ENCODE data around the gene C19orf81.

The C19orf81 gene

DNA sequence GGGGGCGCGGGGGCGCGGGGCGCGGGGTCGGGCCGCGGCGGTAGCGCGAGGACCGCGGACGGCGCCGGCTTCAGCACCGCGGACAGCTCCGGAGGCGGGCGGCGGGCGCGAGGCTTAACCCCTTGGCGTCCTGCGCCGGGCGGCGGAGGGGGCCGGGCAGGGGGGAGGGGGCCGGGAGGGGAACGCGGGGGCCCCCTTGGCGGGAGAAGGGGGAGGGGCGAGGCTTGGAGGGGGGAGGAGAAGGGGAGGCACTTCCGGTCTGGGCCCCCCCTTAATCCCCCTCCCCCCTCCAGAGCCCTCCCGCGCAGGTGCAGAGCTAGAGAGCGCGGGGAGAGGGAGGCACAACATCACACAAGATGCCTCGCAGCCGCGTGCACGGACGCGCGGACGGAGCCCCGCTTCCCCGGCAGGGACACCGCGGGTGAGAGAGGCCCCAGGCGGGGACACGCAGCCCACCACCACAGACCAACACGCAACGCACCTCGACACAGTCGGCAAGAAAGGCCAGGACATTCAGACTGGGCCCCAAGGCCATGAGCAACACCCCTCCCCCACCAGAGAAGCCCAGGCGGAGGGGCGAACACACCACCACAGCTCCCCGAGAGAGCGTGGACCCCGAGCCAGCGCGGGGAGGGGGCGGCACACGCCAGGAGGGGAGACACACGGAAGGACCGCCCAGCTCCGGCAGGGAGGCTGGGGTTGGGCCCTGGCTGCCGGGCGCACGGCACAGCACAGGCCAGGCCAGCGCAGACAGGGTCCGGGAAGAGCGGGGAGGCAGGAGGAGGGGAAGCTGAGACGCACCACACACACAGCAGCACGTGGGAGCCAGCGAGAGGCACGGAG lies 46.2 kb downstream of the C19orf81 start:
- no peaks in the 10 kb centered on the region for H3K4me1 Mint-ChIP-seq (ENCODE audit: low read depth)
- H3K27me3 Mint-ChIP-seq: peaks cover 73% of the 10 kb centered on the region
- intact Hi-C loops (cut with micrococcal nuclease): no loop called here
- H3K27ac Mint-ChIP-seq: no peak overlapping the region
- H3K4me3 Mint-ChIP-seq: no peak overlapping the region
- no peaks in the 10 kb centered on the region for H3K36me3 Mint-ChIP-seq (ENCODE audit: low read depth)
- H3K9me3 Mint-ChIP-seq: no peaks in the 10 kb centered on the region

DNA sequence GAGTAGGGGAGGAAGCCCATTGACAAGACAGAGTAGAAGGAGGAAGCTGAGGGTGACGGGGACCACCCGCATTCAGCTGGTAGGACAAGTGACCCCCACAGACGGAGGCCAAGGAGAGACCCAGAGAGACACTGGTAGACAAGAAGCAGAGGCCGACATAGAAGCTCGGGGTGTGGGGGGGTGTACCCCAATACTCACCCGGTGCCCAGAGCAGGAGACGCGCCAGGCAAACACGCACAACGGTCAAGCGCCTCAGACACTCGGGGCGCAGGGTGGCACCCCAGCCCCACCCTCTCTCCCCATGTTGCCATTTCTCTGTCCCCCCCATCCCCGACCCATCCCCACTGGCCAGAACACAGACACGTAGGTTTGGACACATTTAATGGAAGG lies 46.8 kb downstream of the C19orf81 start:
- Mint-ChIP-seq H3K9me3 (no peaks in the 10 kb centered on the region), H3K27me3 (peaks cover 67% of the 10 kb centered on the region), H3K4me1 (ENCODE audit: low read depth) (no peaks in the 10 kb centered on the region), H3K27ac (no peak overlapping the region), H3K36me3 (ENCODE audit: low read depth) (no peaks in the 10 kb centered on the region), H3K4me3 (no peak overlapping the region)
- intact Hi-C loops (cut with micrococcal nuclease): no loop called here

DNA sequence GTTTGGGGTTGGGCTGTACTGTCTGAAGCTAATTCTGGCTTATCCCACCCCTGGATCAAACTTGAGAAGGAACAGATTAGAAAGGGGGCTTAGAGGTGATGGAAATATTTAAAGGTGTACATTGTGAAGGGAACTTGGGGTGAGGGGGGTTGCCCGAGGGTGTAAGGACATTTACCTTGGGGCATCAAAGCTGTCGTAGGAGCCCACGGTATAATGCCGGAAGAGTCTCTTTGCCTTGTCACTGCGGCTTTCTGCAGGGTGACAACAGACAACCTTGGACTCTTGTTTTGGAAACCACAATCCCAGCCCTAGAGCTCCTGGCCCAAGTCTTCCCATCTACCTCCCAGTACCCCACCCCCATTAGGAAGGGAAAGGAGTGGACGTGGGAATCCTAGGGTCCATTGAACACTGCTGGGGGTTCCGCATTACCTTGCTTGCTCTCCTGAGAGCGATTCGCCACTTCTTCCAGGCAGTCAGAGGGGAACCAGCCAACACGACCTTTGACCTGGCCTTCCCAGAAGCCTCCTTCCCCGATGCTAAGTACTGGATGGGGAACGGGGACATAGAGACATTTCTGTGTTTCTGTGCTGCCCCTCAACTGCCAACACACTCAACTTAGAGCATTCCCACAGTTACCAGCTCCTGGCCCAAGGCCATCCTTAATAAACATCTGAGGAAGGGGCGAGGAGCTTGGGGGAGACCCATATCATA lies 48.3 kb downstream of the C19orf81 start:
- no peaks in the 10 kb centered on the region for H3K4me1 Mint-ChIP-seq (ENCODE audit: low read depth)
- peaks cover 61% of the 10 kb centered on the region for H3K27me3 Mint-ChIP-seq
- H3K36me3 Mint-ChIP-seq (ENCODE audit: low read depth): no peaks in the 10 kb centered on the region

DNA sequence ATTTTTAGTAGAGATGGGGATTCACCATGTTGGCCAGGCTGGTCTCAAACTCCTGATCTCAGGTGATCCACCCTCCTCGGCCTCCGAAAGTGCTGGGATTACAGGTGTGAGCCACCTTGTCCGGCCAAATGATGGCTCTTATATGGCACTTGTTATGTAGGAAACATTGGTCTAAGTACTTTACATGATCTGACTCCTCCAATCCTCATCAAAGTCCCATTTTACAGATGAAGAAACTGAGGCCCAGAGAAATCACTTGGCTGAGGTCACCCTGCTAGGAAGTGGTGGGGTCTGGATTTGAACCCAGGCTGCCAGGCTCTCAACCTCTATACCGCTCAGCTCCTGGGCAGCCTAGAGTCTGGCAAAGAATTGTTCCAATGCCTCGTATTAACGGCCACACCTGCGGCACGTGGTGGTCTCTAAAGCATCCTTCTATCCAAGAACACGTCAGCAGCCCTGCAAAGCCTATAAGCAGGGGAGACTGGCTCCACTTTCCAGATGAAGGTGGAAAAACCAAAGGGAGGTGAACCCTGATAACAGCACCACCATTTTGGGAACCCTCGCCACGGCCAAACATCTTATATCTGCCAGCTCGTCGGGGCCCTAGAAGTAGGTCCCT lies 52.2 kb downstream of the C19orf81 start:
- no peaks in the 10 kb centered on the region for H3K36me3 Mint-ChIP-seq (ENCODE audit: low read depth)
- H3K27ac Mint-ChIP-seq: no peak overlapping the region
- no peak overlapping the region for H3K4me3 Mint-ChIP-seq
- no peaks in the 10 kb centered on the region for H3K9me3 Mint-ChIP-seq
- peaks cover 57% of the 10 kb centered on the region for H3K27me3 Mint-ChIP-seq
- intact Hi-C loops (cut with micrococcal nuclease): no loop called here
- H3K4me1 Mint-ChIP-seq (ENCODE audit: low read depth): peaks cover 6% of the 10 kb centered on the region

More for the DNA sequence above, 48.3 kb downstream of the C19orf81 start:
- no peak overlapping the region for H3K27ac Mint-ChIP-seq
- intact Hi-C loops (cut with micrococcal nuclease): no loop called here
- no peak overlapping the region for H3K4me3 Mint-ChIP-seq
- no peaks in the 10 kb centered on the region for H3K9me3 Mint-ChIP-seq

DNA sequence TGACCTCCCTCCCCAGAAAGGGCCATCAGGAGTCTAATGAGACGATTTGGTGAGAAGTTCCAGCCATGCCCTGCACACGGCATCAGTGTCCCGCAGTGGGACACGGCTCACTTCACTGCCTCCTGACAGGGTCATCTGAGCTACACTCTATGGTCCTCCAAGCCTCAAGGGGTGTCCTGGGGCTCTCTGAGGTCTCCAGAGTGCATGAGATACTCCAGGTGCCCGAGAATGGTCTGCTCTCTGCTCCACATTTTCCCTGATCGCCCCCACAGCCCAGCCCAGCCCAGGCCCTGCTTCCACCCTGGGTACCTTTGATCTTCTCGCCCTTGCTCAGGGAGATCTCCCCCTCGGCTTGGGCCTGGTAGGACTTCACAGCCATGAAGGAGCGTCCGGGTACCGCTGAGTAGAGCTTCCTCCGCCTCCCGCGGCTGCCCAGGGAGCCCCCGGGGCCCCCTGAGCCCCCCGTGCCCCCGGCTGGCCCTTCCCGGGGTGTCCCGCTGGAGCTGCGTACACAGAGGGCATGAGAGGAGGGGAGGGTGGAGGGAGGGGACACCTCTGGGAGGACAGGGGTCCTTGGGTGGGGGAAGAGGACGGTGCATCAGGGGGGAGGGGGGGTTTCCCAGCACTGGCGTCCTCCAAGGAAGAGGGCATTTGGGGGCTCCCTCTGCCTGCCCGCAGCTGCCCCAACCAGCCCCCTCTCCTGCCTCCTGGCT lies 53.1 kb downstream of the C19orf81 start:
- H3K36me3 Mint-ChIP-seq (ENCODE audit: low read depth): no peaks in the 10 kb centered on the region
- peaks cover 50% of the 10 kb centered on the region for H3K27me3 Mint-ChIP-seq
- no peaks in the 10 kb centered on the region for H3K9me3 Mint-ChIP-seq
- intact Hi-C loops (cut with micrococcal nuclease): no loop called here
- H3K4me1 Mint-ChIP-seq (ENCODE audit: low read depth): peaks cover 6% of the 10 kb centered on the region
- no peak overlapping the region for H3K27ac Mint-ChIP-seq
- no peak overlapping the region for H3K4me3 Mint-ChIP-seq

DNA sequence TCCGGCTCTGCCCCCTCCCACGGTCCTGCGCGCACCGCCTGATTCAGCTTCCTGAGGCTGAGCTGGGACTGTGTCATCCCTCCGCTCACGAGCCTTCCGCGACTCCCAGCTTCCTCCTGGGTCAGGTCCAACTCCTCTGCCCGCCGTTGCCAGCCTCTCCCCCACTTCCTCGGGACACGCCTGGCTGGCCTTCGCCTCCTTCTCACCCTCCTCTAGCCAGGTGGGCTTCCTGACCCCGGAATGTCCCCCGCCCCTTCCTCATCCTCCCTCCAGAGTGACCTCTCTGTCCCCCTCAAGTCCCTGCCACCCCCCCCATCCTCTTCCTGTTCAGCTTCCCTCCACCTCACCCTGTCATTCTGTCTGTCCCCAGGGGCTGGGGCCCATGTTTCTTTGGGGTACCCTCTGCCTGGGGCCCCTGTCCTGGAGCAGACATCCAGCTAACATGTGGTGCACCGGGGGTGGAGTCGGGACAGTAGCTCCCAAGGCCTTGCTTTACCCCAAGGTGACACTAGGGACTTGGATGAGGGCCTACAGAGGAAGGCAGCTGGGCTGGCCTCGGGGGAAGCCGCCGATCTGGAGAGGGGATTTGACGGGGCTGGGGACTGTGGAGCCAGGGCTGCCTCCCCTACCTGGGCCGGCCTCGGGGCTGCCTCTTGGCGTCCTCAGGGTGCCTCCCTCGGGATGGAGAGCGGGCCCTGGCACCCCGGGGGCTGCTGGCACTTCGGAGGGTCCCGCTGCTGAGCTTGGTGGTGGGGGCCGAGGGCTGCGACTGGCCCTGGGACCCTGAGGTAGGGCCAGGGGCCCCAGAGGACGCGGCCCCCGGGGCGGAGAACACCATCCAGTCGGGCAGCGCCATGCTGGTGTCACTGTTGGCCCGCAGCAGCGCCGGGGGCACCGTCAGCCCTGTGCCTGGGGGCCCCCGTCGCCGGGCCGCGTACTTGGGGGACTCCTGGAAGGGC lies 53.9 kb downstream of the C19orf81 start:
- Mint-ChIP-seq H3K36me3 (ENCODE audit: low read depth) (no peaks in the 10 kb centered on the region), H3K9me3 (no peaks in the 10 kb centered on the region), H3K27me3 (peaks cover 43% of the 10 kb centered on the region), H3K4me3 (no peak overlapping the region), H3K4me1 (ENCODE audit: low read depth) (peaks cover 6% of the 10 kb centered on the region), H3K27ac (no peak overlapping the region)
- intact Hi-C loops (cut with micrococcal nuclease): no loop called here

DNA sequence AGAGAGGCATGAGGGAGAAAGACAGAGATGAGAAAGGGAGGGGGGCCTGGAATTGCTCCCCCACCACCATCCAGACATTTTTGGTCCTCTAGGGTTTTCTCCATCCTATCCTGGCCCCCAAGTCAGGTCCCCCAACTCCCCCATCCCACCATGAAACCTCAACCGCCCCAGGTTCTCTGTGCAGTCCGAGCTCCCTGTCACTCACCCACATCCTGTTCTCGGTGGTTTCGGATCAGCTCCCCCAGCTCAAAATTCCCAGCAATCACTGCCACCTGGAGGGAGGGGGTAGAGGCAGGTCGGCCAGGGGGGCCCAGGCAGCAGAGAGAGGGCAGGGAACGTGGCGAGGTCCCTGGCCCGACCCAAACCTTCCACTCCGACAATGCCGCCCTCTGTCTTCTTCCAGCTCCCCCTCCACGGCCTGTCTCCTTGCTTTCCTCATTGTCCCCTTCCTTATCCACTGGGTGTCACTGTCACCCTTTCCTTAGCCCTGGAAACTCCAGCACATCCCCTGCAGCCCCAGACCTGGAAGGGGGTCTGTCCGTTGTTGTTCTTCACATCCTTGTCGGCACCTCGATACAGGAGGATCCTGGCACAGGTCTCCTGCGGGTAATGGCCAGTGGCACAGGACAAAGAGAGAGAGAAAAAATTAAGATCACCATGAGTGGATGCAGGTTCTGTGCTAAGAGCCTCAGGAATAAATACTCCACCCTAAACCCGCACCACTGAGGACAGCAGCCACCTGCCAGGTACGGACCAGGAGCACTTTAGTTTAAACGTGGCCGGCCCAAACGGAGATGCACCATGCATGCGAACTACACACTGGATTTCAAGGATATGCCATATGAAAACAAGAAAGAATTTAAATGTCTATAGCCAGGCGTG lies 54.9 kb downstream of the C19orf81 start:
- Mint-ChIP-seq H3K4me1 (ENCODE audit: low read depth) (peaks cover 6% of the 10 kb centered on the region), H3K4me3 (no peak overlapping the region), H3K36me3 (ENCODE audit: low read depth) (no peaks in the 10 kb centered on the region), H3K9me3 (no peaks in the 10 kb centered on the region), H3K27me3 (peaks cover 41% of the 10 kb centered on the region), H3K27ac (no peak overlapping the region)
- intact Hi-C loops (cut with micrococcal nuclease): no loop called here

DNA sequence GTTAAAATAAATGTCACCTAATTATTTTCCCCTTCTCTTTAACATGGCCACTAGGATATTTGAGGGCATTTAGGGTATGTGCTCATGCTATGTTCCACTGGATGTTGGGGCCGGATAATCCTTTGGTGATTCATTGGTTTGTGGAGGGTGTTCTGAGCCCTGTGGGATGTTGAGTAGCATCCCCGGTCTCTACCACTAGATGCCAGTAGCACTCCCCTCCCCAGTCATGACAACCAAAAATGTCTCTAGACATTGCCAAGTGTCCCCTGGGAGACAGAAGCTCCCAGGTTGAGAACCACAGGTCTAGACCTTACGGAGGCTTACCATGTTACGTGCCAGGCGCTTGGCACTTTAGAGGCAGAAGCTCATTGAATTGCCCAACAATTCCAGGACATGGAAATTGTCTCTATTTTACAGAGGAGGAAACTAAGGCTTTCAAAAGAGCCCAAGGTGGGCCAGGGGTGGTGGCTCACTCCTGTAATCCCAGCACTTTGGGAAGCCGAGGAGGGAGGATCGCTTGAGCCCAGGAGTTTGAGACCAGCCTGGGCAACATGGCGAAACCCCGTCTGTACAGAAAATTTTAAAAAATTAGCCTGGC lies 56.3 kb downstream of the C19orf81 start:
- no peak overlapping the region for H3K27ac Mint-ChIP-seq
- no peak overlapping the region for H3K4me3 Mint-ChIP-seq
- intact Hi-C loops (cut with micrococcal nuclease): loop anchor here (1.0 kb wide), 1 partner anchor 78 kb away; no protein-coding TSS in a partner anchor
- H3K36me3 Mint-ChIP-seq (ENCODE audit: low read depth): no peaks in the 10 kb centered on the region
- H3K4me1 Mint-ChIP-seq (ENCODE audit: low read depth): peaks cover 6% of the 10 kb centered on the region
- no peaks in the 10 kb centered on the region for H3K9me3 Mint-ChIP-seq
- peaks cover 31% of the 10 kb centered on the region for H3K27me3 Mint-ChIP-seq

DNA sequence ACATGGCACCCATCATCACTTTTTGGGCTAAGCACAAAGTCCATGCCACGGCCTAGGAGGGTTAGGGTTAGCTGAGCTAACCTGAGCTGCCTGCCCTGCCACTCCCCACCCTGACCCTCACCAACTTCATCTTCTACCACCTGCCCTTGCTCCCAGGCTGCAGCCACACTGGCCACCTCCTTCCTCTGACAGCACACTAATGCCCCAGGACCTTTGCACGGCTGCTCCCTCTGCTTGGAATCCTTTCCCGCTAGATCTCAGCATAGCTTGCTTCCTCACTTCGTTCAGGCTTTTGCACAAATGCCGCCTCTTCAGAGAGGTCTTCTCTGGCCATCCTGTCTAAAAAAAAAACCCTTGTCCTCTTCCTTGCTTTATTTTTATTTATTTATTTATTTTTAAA lies 57.1 kb downstream of the C19orf81 start:
- no peak overlapping the region for H3K4me3 Mint-ChIP-seq
- H3K27ac Mint-ChIP-seq: no peak overlapping the region
- no peaks in the 10 kb centered on the region for H3K36me3 Mint-ChIP-seq (ENCODE audit: low read depth)
- H3K27me3 Mint-ChIP-seq: peaks cover 31% of the 10 kb centered on the region
- no peaks in the 10 kb centered on the region for H3K9me3 Mint-ChIP-seq
- peaks cover 6% of the 10 kb centered on the region for H3K4me1 Mint-ChIP-seq (ENCODE audit: low read depth)
- intact Hi-C loops (cut with micrococcal nuclease): no loop called here

DNA sequence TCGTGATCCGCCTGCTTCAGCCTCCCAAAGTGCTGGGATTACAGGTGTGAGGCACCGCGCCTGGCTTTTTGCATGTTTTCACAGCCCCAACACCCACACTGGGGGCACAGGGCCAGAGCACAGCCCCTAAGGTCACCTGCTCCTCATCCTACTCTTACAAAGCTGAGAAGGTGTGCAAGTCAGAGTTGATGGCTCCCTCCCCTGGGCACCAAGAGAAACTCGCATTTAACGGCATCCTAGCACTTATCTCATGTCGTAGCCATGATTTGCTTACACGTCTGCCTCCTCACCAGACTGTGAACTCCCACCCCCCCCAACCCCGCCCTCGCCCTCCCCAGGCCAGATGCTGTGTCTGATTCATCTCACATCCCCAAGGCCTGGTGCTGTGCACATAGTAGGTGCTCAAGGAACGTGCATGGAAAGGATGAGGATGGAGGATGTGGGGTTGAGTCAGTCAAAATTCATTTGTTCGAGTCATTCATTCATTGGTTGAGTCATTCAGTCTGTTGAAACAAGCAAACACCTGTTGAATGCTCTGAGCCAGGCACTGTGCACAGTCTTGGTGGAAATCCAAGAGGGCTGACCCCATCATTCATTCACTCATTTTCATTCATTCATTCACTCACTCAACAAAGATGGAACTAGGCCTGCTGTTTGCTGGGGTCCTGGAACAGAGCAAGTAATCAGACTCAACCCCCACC lies 59.1 kb downstream of the C19orf81 start:
- intact Hi-C loops (cut with micrococcal nuclease): no loop called here
- no peak overlapping the region for H3K4me3 Mint-ChIP-seq
- H3K27ac Mint-ChIP-seq: no peak overlapping the region
- H3K9me3 Mint-ChIP-seq: no peaks in the 10 kb centered on the region
- H3K36me3 Mint-ChIP-seq (ENCODE audit: low read depth): no peaks in the 10 kb centered on the region
- no peaks in the 10 kb centered on the region for H3K4me1 Mint-ChIP-seq (ENCODE audit: low read depth)
- H3K27me3 Mint-ChIP-seq: peaks cover 24% of the 10 kb centered on the region

Data from dendritic cell treated with granulocyte-macrophage colony-stimulating factor and Interleukin-4, amounts not matched to agents 40 ng/mL and 50 ng/mL, for 4 days (primary cell).